ENCODE data around the gene CNOT4.

Gene CNOT4

GRCh38 chr7:135509839-135510591 is at the start of gene CNOT4:
TSS of gene CNOT4 (minus strand) at chr7:135510102. CDS start at chr7:135438331, 71,771 bp downstream.
- peak; percentile 68 for DNase-seq (ENCODE audit: low read depth)

GRCh38 chr7:135558881-135559280 is 49.0 kb upstream of the CNOT4 start:
- no peak for DNase-seq (ENCODE audit: low read depth)

GRCh38 chr7:135558337-135558767 is 48.5 kb upstream of the CNOT4 start:
- no peak for DNase-seq (ENCODE audit: low read depth)

GRCh38 chr7:135557455-135558336 is 47.8 kb upstream of the CNOT4 start, which contains the start of gene NUP205:
TSS of gene NUP205 (plus strand) at chr7:135557917. CDS start at chr7:135557945, 28 bp downstream.
- peak; percentile 53 for DNase-seq (ENCODE audit: low read depth)

GRCh38 chr7:135553346-135553745 is 43.4 kb upstream of the CNOT4 start:
- no peak for DNase-seq (ENCODE audit: low read depth)

GRCh38 chr7:135552148-135552547 is 42.2 kb upstream of the CNOT4 start:
- no peak for DNase-seq (ENCODE audit: low read depth)

GRCh38 chr7:135550196-135550595 is 40.3 kb upstream of the CNOT4 start:
- no peak for DNase-seq (ENCODE audit: low read depth)

GRCh38 chr7:135541029-135541428 is 31.1 kb upstream of the CNOT4 start:
- DNase-seq (ENCODE audit: low read depth), result no peak

- DNase-seq (ENCODE audit: low read depth), result no peak
These were observed 29.7 kb upstream of the CNOT4 start for GRCh38 chr7:135539629-135540028.

- no peak for DNase-seq (ENCODE audit: low read depth)
These were observed 28.5 kb upstream of the CNOT4 start for GRCh38 chr7:135538376-135538775.

- no peak for DNase-seq (ENCODE audit: low read depth)
These were observed 28.0 kb upstream of the CNOT4 start for GRCh38 chr7:135537905-135538304.

- DNase-seq (ENCODE audit: low read depth), result no peak
These were observed 27.6 kb upstream of the CNOT4 start for GRCh38 chr7:135537453-135537852.

GRCh38 chr7:135536150-135536549 is 26.2 kb upstream of the CNOT4 start:
- DNase-seq (ENCODE audit: low read depth), result no peak

- DNase-seq (ENCODE audit: low read depth), result no peak
These were observed 17.1 kb upstream of the CNOT4 start for GRCh38 chr7:135527025-135527424.

- no peak for DNase-seq (ENCODE audit: low read depth)
These were observed 15.5 kb upstream of the CNOT4 start for GRCh38 chr7:135525426-135525825.

GRCh38 chr7:135523146-135523545 is 13.2 kb upstream of the CNOT4 start:
- DNase-seq (ENCODE audit: low read depth), result no peak

GRCh38 chr7:135522509-135522908 is 12.6 kb upstream of the CNOT4 start:
- no peak for DNase-seq (ENCODE audit: low read depth)

GRCh38 chr7:135519871-135520270 is 10.0 kb upstream of the CNOT4 start:
- DNase-seq (ENCODE audit: low read depth), result no peak

- no peak for DNase-seq (ENCODE audit: low read depth)
These were observed 9.4 kb upstream of the CNOT4 start for GRCh38 chr7:135519233-135519688.

- DNase-seq (ENCODE audit: low read depth), result no peak
These were observed 8.8 kb upstream of the CNOT4 start for GRCh38 chr7:135518748-135519147.

- DNase-seq (ENCODE audit: low read depth), result no peak
These were observed 7.2 kb upstream of the CNOT4 start for GRCh38 chr7:135517060-135517459.

- no peak for DNase-seq (ENCODE audit: low read depth)
These were observed 5.0 kb upstream of the CNOT4 start for GRCh38 chr7:135514856-135515255.

Measured in GM04503 (cell line).